Keratinocyte (primary cell): ENCODE data around the gene CPNE7. TPM values are rescaled to one million over a fixed set of nuclear protein-coding genes. Genes with fewer than 3 reads are reported as not detected.

Experiments used
- DNase-seq: peaks from one replicate; pipeline ENCODE4 v3.0.0-alpha.2; 2011; ENCODE audit warnings: low read depth, missing footprints, low spot score
- FAIRE-seq: peaks from 2 replicates; lab custom pipeline; 2011; peaks lifted over from hg19 to GRCh38; lab: Jason Lieb, UNC
- H2AFZ ChIP-seq: 2 replicates; pipeline ENCODE4 v1.6.0; 2012; ENCODE audit warnings: low read length, control low read depth, inconsistent platforms; ENCODE audit not compliant: control insufficient read depth
- H3K27ac ChIP-seq: 2 replicates; pipeline ENCODE4 v1.5.1; 2011; ENCODE audit warnings: low read length; ENCODE audit not compliant: control insufficient read depth, insufficient read depth
- H3K27me3 ChIP-seq: 3 replicates; pipeline ENCODE4 v1.6.0; 2011; ENCODE audit warnings: low read length; ENCODE audit not compliant: control insufficient read depth, insufficient read depth; ENCODE audit errors: extremely low read depth
- H3K36me3 ChIP-seq, 2 experiments: 2 replicates in 1 of 2; 3 replicates in 1 of 2; pipeline ENCODE4 v1.5.1; 2011; ENCODE audit warnings: low read length in 2 of 2, mild to moderate bottlenecking in 1 of 2; ENCODE audit not compliant: control insufficient read depth in 2 of 2, insufficient read depth in 2 of 2; ENCODE audit errors: extremely low read depth in 1 of 2
- H3K4me1 ChIP-seq: 3 replicates; pipeline ENCODE4 v1.5.1; 2011; ENCODE audit warnings: low read length; ENCODE audit not compliant: control insufficient read depth, insufficient read depth; ENCODE audit errors: extremely low read depth
- H3K4me2 ChIP-seq: 3 replicates; pipeline ENCODE4 v1.6.0; 2011; ENCODE audit warnings: low read depth, low read length; ENCODE audit not compliant: control insufficient read depth, insufficient read depth; ENCODE audit errors: extremely low read depth
- H3K4me3 ChIP-seq, 3 experiments: fragments of 200-600 bp in 1 of 3; sonication (generic) in 1 of 3; 2 replicates in 2 of 3; 3 replicates in 1 of 3; pipeline ENCODE4 v1.5.1; 2011 to 2016; ENCODE audit warnings: low read length in 3 of 3, mild to moderate bottlenecking in 3 of 3, control low read depth in 2 of 3, inconsistent platforms in 1 of 3, low read depth in 1 of 3, mixed read lengths in 1 of 3, mixed run types in 1 of 3, moderate library complexity in 1 of 3; ENCODE audit not compliant: control insufficient read depth in 2 of 3, insufficient read depth in 2 of 3; ENCODE audit errors: extremely low read depth in 1 of 3
- H3K79me2 ChIP-seq: 2 replicates; pipeline ENCODE4 v1.6.0; 2012; ENCODE audit warnings: low read length; ENCODE audit not compliant: control insufficient read depth, insufficient read depth
- H3K9ac ChIP-seq: 3 replicates; pipeline ENCODE4 v1.6.0; 2011; ENCODE audit warnings: low read length; ENCODE audit not compliant: control insufficient read depth, insufficient read depth; ENCODE audit errors: extremely low read depth
- H3K9me1 ChIP-seq: 3 replicates; pipeline ENCODE4 v1.6.0; 2011; ENCODE audit warnings: low read length; ENCODE audit not compliant: control insufficient read depth, insufficient read depth; ENCODE audit errors: extremely low read depth
- H3K9me3 ChIP-seq: 2 replicates; pipeline ENCODE4 v1.5.1; 2012; ENCODE audit warnings: low read depth, low read length; ENCODE audit not compliant: control insufficient read depth
- H4K20me1 ChIP-seq: 3 replicates; pipeline ENCODE4 v1.6.0; 2011; ENCODE audit warnings: low read length; ENCODE audit not compliant: control insufficient read depth, insufficient read depth; ENCODE audit errors: extremely low read depth
- EZH2 ChIP-seq: IDR thresholded peaks from one replicate; pipeline ENCODE4 v1.6.1; 2012; ENCODE audit warnings: inconsistent platforms, mild to moderate bottlenecking, low read length, moderate library complexity
- dilution Hi-C: fragments of 300-500 bp; cut with MboI; formaldehyde crosslinking; loops from one replicate; pipeline ENCODE4 v1.7.0; 2020; ENCODE audit warnings: low sequenced_read_pairs; ENCODE audit not compliant: extremely low pct_ligation_motif_present
- polyA plus RNA-seq, 5 experiments: library from polyadenylated mRNA; depleted of rRNA in 3 of 5; stranded (reverse) in 3 of 5; stranded (forward) in 1 of 5; unstranded in 1 of 5; fragments of >200 nt; gene quantifications; 1 replicate in 1 of 5; 2 replicates in 3 of 5; 3 replicates in 1 of 5; pipeline versions ENCODE4 v1.2.1 to v1.2.3, GENCODE V29; 2011 to 2012; ENCODE audit warnings: missing spikeins in 2 of 5, low read depth in 1 of 5, low replicate concordance in 1 of 5
- TF ChIP-seq, protein P1 (sequence below), 3 experiments: IDR thresholded peaks in 1 of 3; conservative IDR thresholded peaks in 1 of 3; optimal IDR thresholded peaks in 1 of 3; 2 replicates in 2 of 3; 3 replicates in 1 of 3; pipeline versions ENCODE3 to v1.5.1; 2011; ENCODE audit warnings: low read length in 3 of 3, mild to moderate bottlenecking in 3 of 3, moderate library complexity in 2 of 3, control low read depth in 1 of 3, inconsistent platforms in 1 of 3; ENCODE audit not compliant: insufficient read depth in 2 of 3; ENCODE audit errors: extremely low read depth in 1 of 3

The CPNE7 gene
- polyA plus RNA-seq, 1 donor (not counting 4 experiments of a cell fraction or from before 2014, with no cell fraction given): 9.1 TPM

DNA sequence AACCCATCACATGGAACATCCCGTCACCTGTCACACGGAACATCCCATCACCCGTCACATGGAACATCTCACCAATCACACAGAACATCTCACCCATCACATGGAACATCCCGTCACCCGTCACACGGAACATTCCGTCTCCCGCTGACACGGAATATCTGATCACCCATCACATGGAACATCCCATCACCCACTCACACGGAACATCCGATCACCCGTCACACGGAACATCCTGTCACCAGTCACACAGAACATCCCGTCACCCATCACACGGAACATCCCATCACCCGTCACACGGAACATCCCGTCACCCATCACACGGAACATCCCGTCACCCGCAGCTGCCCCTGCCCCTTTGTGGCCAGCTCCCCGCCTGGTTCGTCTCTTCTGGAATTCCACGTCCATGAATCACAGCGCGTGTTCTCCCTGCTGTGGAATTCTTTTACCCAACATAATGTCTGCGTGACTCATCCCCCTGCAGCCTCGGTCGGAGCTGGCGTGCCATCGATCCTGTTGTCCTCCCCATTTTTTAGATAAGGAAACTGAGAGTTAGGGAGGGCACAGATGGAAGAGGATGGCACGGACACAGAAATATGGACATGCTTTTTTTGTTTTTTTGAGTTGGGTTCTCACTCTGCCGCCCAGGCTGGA, 5.6 kb downstream of the CPNE7 start:
- Histone ChIP-seq H3K9ac (no peak overlapping the region), H3K27ac (peak overlapping the region; percentile 1), H3K4me1 (peaks cover 23% of the 10 kb centered on the region), H3K9me1 (peaks cover 2% of the 10 kb centered on the region), H3K4me2 (no peak overlapping the region), H3K79me2 (no peaks in the 10 kb centered on the region), H2AFZ (no peak overlapping the region), H3K36me3 (peaks cover 0 to 2% of the 10 kb centered on the region in 2 experiments), H4K20me1 (no peaks in the 10 kb centered on the region), H3K27me3 (no peaks in the 10 kb centered on the region), H3K4me3 (no peak overlapping the region), H3K9me3 (no peaks in the 10 kb centered on the region)
- DNase-seq (no peak), FAIRE-seq (peak; percentile 49)
- TF ChIP-seq, protein P1, sequence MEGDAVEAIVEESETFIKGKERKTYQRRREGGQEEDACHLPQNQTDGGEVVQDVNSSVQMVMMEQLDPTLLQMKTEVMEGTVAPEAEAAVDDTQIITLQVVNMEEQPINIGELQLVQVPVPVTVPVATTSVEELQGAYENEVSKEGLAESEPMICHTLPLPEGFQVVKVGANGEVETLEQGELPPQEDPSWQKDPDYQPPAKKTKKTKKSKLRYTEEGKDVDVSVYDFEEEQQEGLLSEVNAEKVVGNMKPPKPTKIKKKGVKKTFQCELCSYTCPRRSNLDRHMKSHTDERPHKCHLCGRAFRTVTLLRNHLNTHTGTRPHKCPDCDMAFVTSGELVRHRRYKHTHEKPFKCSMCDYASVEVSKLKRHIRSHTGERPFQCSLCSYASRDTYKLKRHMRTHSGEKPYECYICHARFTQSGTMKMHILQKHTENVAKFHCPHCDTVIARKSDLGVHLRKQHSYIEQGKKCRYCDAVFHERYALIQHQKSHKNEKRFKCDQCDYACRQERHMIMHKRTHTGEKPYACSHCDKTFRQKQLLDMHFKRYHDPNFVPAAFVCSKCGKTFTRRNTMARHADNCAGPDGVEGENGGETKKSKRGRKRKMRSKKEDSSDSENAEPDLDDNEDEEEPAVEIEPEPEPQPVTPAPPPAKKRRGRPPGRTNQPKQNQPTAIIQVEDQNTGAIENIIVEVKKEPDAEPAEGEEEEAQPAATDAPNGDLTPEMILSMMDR (optimal IDR thresholded peaks at IDR 0.05 in 1 of 3, IDR thresholded peaks at IDR 0.05 in 1 of 3, conservative IDR thresholded peaks at IDR 0.05 in 1 of 3; ENCODE audit: extremely low read depth in 1 of 3, insufficient read depth in 2 of 3, low read length in 3 of 3): no peak
- no peak for TF ChIP-seq EZH2
- dilution Hi-C loops: no loop called here

DNA sequence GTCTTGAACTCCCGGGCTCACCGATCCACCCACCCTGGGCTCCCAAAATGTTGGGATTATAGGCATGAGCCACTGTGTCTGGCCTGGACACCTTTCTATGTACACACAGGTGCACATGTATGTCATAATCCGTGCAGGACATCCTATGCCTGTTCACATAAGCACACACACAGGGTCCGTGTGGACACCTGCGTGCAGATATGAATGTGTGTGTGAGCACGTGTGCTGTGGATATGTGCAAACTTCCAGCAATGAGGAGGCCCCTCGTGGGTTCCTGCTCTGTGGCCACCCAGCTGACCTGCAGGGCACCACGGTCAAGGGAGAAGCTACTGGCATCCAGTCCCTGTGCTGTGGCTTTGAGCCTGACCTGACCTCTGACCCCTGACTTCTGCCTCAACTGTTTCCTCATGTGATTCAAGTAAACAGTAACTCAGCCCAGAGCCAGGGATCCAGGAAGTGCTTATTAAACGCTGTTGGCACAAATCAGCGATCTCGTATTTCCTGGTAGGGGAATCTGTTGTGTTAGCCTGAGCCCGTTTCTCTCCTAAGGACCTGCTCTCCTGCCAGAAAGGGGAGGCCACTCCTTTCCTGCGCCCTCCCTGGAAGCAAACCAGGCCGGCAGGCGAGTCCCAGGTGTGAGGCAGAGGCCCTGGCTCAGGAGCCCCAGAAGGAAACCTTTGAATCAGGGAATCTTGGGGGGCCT, 6.5 kb downstream of the CPNE7 start:
- TF ChIP-seq EZH2: no peak
- TF ChIP-seq, protein P1 (optimal IDR thresholded peaks at IDR 0.05 in 1 of 3, IDR thresholded peaks at IDR 0.05 in 1 of 3, conservative IDR thresholded peaks at IDR 0.05 in 1 of 3; ENCODE audit: extremely low read depth in 1 of 3, insufficient read depth in 2 of 3, low read length in 3 of 3): no peak
- H3K9ac ChIP-seq: peak overlapping the region; percentile 33
- H3K4me2 ChIP-seq: no peak overlapping the region
- peaks cover 23% of the 10 kb centered on the region for H3K4me1 ChIP-seq
- DNase-seq (no peak), FAIRE-seq (peak; percentile 82)
- peak overlapping the region; percentile 56 for H2AFZ ChIP-seq
- H3K36me3 ChIP-seq: peaks cover 0 to 2% of the 10 kb centered on the region in 2 experiments
- H3K9me1 ChIP-seq: peaks cover 2% of the 10 kb centered on the region
- no peaks in the 10 kb centered on the region for H3K9me3 ChIP-seq
- peak overlapping the region; percentile 26 for H3K27ac ChIP-seq
- H3K4me3 ChIP-seq: no peak overlapping the region
- H4K20me1 ChIP-seq: no peaks in the 10 kb centered on the region
- dilution Hi-C loops: no loop called here
- no peaks in the 10 kb centered on the region for H3K79me2 ChIP-seq
- no peaks in the 10 kb centered on the region for H3K27me3 ChIP-seq
